Erythroblast (primary cell): ENCODE data around the gene B3GALNT2.

Experiments
- GATA1 ChIP-seq: IDR thresholded peaks from 2 replicates; pipeline ENCODE4 v1.6.1; 2011; ENCODE audit warnings: low read depth, mild to moderate bottlenecking, control low read depth, low read length, moderate library complexity
- POLR2A ChIP-seq: IDR thresholded peaks from 2 replicates; pipeline ENCODE4 v1.6.1; 2011; ENCODE audit warnings: mild to moderate bottlenecking, low read length

- no peak for TF ChIP-seq POLR2A
- no peak for TF ChIP-seq GATA1
These were observed 3.2 kb downstream of the B3GALNT2 start for GRCh38 chr1:235500971-235501540.
